Colon (tissue), 2 donors: ENCODE data around the gene HMBS.

Experiments used
- FAIRE-seq: peaks from 2 replicates; lab custom pipeline; 2012; peaks lifted over from hg19 to GRCh38; lab: Jason Lieb, UNC
- donor health status: control.
- donor health status: control.

HMBS gene

GRCh38 chr11:119067371-119068222, 17.1 kb upstream of the HMBS start, which contains the start of gene VPS11:
Gene VPS11, plus strand, starts transcription at chr11:119067818. Its CDS starts 6 bp downstream, at chr11:119067824.
- no peak for FAIRE-seq

- no peak for FAIRE-seq
Observed at GRCh38 chr11:119077839-119078238, 6.8 kb upstream of the HMBS start.

- no peak for FAIRE-seq
Observed at GRCh38 chr11:119078675-119079420, 5.8 kb upstream of the HMBS start.

- no peak for FAIRE-seq
Observed at GRCh38 chr11:119081682-119082260, 2.9 kb upstream of the HMBS start.

GRCh38 chr11:119085437-119085847, 761 bp downstream of the HMBS start:
- FAIRE-seq, result no peak

GRCh38 chr11:119087123-119087522, 2.4 kb downstream of the HMBS start:
- no peak for FAIRE-seq

GRCh38 chr11:119087747-119088241, 3.1 kb downstream of the HMBS start:
- FAIRE-seq, result no peak

- FAIRE-seq, result no peak
Observed at GRCh38 chr11:119088406-119088805, 3.7 kb downstream of the HMBS start.

GRCh38 chr11:119089319-119089718, 4.6 kb downstream of the HMBS start:
- no peak for FAIRE-seq

- FAIRE-seq, result no peak
Observed at GRCh38 chr11:119091178-119091577, 6.5 kb downstream of the HMBS start.

- no peak for FAIRE-seq
Observed at GRCh38 chr11:119091966-119092879, 7.5 kb downstream of the HMBS start.

- FAIRE-seq, result no peak
Observed at GRCh38 chr11:119092880-119093842, 8.5 kb downstream of the HMBS start.

- no peak for FAIRE-seq
Observed at GRCh38 chr11:119093942-119094815, 9.5 kb downstream of the HMBS start.

GRCh38 chr11:119094816-119095065, 10.1 kb downstream of the HMBS start:
- no peak for FAIRE-seq

- peak; percentile 78 for FAIRE-seq
Observed at GRCh38 chr11:119095066-119095880, 10.6 kb downstream of the HMBS start.

- FAIRE-seq, result no peak
Observed at GRCh38 chr11:119099711-119100110, 15.0 kb downstream of the HMBS start.

- FAIRE-seq, result no peak
Observed at GRCh38 chr11:119100246-119100970, 15.7 kb downstream of the HMBS start.
